ENCODE measurements around the gene RAPGEF4. TPM values are rescaled to one million over a fixed set of nuclear protein-coding genes. Genes with fewer than 3 reads are reported as not detected.

Gene RAPGEF4
- total and polyA plus RNA-seq, 9 donors: 1.1 to 2.4 (median 1.5) TPM

DNA sequence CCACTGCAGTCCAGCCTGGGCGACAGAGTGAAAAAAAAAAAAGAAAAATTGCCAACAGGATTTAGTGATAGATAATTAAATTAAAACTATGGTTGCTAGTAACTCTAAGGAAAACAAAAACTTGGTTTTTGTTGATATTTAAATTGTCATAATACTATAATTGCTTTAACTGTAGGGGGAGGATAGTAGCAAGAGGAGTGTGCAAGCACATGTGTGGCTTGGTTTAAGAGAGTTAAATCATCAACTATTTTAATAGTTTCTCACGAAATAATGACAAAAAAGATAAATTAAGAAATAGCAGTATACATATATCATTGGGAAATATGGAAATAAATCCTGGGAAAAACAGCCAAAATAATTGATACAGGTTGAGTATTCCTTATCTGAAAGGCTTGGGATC, 27.4 kb upstream of the RAPGEF4 start:
- Histone ChIP-seq H3K9me3 (replicated peaks; ENCODE audit: control insufficient read depth, low read depth, low read length) (no peaks in the 10 kb centered on the region), H3K36me3 (ENCODE audit: control insufficient read depth, insufficient read depth, low read length) (no peaks in the 10 kb centered on the region), H3K27me3 (ENCODE audit: control insufficient read depth, insufficient read depth, low read length) (peaks cover 5% of the 10 kb centered on the region), H3K4me3 (ENCODE audit: low read length) (no peak overlapping the region), H3K4me1 (ENCODE audit: control insufficient read depth, insufficient read depth, low read length) (no peaks in the 10 kb centered on the region), H3K27ac (ENCODE audit: low read length) (no peak overlapping the region)
- DNase-seq: no peak
- WGBS (ENCODE audit: insufficient coverage): no CpG with 5 or more reads among the region's 2 CpGs

DNA sequence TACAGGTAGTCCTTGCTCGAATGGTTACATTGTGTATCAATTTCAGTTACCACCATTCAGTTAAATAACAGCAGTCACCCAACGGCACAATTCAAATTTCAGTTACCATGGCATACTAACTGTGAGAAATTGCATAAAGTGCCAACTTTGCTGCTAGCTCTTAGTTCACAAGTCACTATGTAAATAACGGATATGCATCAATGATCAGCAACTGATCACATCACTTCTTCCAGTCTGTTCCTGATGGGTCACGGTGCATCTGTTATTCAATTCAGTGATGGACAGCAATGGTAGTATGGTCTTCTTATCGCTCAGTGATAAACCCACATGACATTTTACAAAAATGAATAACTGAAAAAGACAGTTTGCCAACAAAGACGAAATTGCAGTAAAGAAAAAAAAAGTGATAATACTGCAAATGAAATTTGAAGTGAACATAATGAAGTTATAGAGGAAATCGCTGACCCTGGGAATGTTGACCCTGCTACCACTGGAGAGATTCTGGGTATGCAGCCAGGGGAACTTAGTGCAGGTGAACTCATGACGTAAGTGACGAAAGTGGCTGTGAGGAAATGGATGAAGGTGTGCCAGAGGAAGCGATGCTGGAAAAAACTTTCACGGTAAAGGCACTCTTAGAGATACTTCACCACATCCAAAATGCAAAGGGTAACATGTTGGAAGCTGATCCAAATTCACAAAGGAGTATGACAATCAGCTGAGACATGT, 25.9 kb upstream of the RAPGEF4 start:
- H3K4me1 ChIP-seq (ENCODE audit: control insufficient read depth, insufficient read depth, low read length): no peaks in the 10 kb centered on the region
- 58% methylated on average over 6 of the region's 11 CpGs for WGBS (ENCODE audit: insufficient coverage)
- H3K4me3 ChIP-seq (ENCODE audit: low read length): no peak overlapping the region
- H3K9me3 ChIP-seq (replicated peaks; ENCODE audit: control insufficient read depth, low read depth, low read length): no peaks in the 10 kb centered on the region
- no peaks in the 10 kb centered on the region for H3K36me3 ChIP-seq (ENCODE audit: control insufficient read depth, insufficient read depth, low read length)
- no peak overlapping the region for H3K27ac ChIP-seq (ENCODE audit: low read length)
- peaks cover 5% of the 10 kb centered on the region for H3K27me3 ChIP-seq (ENCODE audit: control insufficient read depth, insufficient read depth, low read length)
- no peak for DNase-seq

DNA sequence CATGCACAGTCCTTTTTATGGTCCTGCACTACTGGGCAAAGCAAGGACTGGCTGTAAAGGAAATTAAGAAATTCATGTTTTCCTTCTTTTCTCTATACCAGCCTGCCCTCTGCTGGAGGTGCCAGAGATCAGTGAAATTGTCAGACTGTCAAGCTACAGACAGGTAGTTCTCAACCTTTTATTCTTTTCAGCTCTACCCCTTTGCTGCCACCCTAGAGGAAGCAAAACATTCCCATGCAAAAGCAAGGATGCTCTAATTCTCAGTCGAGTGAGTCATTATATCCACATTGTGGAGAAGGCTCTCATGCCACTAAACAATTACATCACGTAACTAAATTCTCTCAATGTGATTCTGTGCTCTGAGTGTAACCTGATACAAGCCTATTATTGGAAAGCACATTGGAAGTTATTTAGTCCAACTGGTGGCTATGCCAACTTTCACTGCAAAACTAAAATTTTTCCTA, 25.0 kb upstream of the RAPGEF4 start:
- H3K4me3 ChIP-seq (ENCODE audit: low read length): no peak overlapping the region
- peak; percentile 61 for DNase-seq
- H3K36me3 ChIP-seq (ENCODE audit: control insufficient read depth, insufficient read depth, low read length): no peaks in the 10 kb centered on the region
- H3K4me1 ChIP-seq (ENCODE audit: control insufficient read depth, insufficient read depth, low read length): no peaks in the 10 kb centered on the region
- no CpG with 5 or more reads among the region's 2 CpGs for WGBS (ENCODE audit: insufficient coverage)
- no peak overlapping the region for H3K27ac ChIP-seq (ENCODE audit: low read length)
- H3K9me3 ChIP-seq (replicated peaks; ENCODE audit: control insufficient read depth, low read depth, low read length): no peaks in the 10 kb centered on the region
- peaks cover 5% of the 10 kb centered on the region for H3K27me3 ChIP-seq (ENCODE audit: control insufficient read depth, insufficient read depth, low read length)

DNA sequence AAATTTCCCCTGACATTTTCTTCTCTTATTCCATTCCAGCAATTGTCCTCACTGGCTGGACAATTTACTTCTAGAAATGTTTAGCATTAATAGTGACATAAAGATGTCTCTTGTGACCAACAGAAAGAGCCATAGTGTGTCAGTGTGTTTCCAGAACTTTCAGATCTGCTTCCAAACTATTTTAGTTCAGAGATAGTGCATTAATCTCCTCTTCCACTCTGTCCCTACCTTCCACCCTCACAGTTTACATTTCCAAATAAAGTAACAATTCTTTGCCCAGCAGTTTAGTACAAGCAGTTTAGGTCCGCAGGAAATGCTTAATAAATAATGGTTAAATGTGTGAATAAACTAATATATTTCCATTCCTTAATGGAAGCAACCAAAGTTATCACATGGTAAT, 24.5 kb upstream of the RAPGEF4 start:
- H3K9me3 ChIP-seq (replicated peaks; ENCODE audit: control insufficient read depth, low read depth, low read length): no peaks in the 10 kb centered on the region
- H3K27me3 ChIP-seq (ENCODE audit: control insufficient read depth, insufficient read depth, low read length): peaks cover 5% of the 10 kb centered on the region
- WGBS (ENCODE audit: insufficient coverage): no CpG with 5 or more reads among the region's 1 CpG
- no peak for DNase-seq
- no peaks in the 10 kb centered on the region for H3K4me1 ChIP-seq (ENCODE audit: control insufficient read depth, insufficient read depth, low read length)
- H3K36me3 ChIP-seq (ENCODE audit: control insufficient read depth, insufficient read depth, low read length): no peaks in the 10 kb centered on the region
- H3K4me3 ChIP-seq (ENCODE audit: low read length): no peak overlapping the region
- no peak overlapping the region for H3K27ac ChIP-seq (ENCODE audit: low read length)

DNA sequence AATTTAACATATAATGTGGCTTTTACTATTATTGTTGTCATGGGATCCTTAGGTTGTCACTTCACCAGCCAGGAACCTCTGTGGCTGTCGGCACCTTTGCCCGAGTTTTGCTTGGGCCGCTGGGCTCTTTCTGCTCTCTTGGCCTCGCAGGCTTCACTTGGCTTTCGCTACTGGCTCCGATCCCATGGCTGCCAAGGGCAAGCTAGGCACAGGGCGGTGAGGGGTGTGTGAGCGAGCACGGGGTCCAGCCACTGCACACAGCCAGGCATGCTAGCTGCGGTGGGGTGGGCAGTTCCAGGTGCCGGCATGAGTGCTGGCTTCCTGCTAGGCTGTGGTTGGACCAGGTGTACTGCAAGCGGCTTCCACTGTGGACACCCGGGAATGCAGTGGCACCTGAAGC, 23.4 kb upstream of the RAPGEF4 start:
- DNase-seq: no peak
- WGBS (ENCODE audit: insufficient coverage): 93% methylated on average over 12 of the region's 13 CpGs
- Histone ChIP-seq H3K27ac (ENCODE audit: low read length) (no peak overlapping the region), H3K4me1 (ENCODE audit: control insufficient read depth, insufficient read depth, low read length) (no peaks in the 10 kb centered on the region), H3K27me3 (ENCODE audit: control insufficient read depth, insufficient read depth, low read length) (peaks cover 1% of the 10 kb centered on the region), H3K9me3 (replicated peaks; ENCODE audit: control insufficient read depth, low read depth, low read length) (no peaks in the 10 kb centered on the region), H3K36me3 (ENCODE audit: control insufficient read depth, insufficient read depth, low read length) (no peaks in the 10 kb centered on the region), H3K4me3 (ENCODE audit: low read length) (no peak overlapping the region)

DNA sequence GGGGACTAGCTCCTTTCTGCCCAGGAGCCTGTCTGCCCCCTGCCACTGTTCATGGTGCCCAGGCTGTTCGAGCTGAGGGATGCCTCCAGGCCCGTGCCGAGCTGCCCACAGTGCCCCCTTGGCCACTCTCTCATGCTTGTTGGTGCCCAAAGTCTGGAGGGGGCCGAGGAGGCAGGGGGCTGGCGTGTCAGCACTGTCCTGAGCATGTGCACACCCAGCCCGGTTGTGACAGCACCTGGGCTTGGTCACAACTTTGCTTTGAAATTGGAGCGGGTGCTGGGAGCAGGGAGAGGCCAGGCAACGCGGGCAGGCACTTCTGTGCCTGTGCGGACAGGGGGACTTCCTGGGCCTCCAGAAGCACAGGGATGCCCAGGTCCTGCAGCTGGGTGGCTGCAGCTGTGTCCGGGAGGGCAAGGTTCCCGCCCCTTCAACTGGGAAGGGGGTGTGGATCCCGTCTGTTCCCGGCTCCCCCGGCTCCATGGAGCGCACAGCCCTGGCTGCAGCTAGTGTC, 22.2 kb upstream of the RAPGEF4 start:
- Histone ChIP-seq H3K9me3 (replicated peaks; ENCODE audit: control insufficient read depth, low read depth, low read length) (no peaks in the 10 kb centered on the region), H3K36me3 (ENCODE audit: control insufficient read depth, insufficient read depth, low read length) (no peaks in the 10 kb centered on the region), H3K27me3 (ENCODE audit: control insufficient read depth, insufficient read depth, low read length) (no peaks in the 10 kb centered on the region), H3K27ac (ENCODE audit: low read length) (no peak overlapping the region), H3K4me3 (ENCODE audit: low read length) (no peak overlapping the region), H3K4me1 (ENCODE audit: control insufficient read depth, insufficient read depth, low read length) (no peaks in the 10 kb centered on the region)
- WGBS (ENCODE audit: insufficient coverage): 92% methylated on average over 12 of the region's 16 CpGs
- no peak for DNase-seq

DNA sequence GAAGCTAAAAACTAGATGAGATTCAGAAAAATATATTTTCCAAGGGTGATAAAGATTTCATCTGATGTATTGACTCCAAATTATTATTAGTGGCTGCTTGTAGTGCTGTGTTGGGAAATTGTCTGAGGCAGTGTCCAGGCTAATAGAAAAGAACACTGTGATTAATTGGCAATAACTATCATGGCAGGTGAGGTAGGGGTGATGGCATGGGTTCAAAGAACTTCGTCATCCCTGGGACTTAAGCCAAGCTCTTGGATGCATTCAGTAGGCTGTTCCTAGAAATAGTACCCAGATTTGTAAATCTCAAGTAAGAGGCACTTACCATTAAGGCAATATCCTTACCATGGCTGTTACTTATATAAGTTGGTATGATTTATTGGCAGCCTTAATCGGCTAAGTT, 13.2 kb upstream of the RAPGEF4 start:
- DNase-seq: no peak
- H3K27ac ChIP-seq (ENCODE audit: low read length): no peak overlapping the region
- no peaks in the 10 kb centered on the region for H3K9me3 ChIP-seq (replicated peaks; ENCODE audit: control insufficient read depth, low read depth, low read length)
- no peaks in the 10 kb centered on the region for H3K36me3 ChIP-seq (ENCODE audit: control insufficient read depth, insufficient read depth, low read length)
- H3K4me1 ChIP-seq (ENCODE audit: control insufficient read depth, insufficient read depth, low read length): peaks cover 3% of the 10 kb centered on the region
- WGBS (ENCODE audit: insufficient coverage): no CpG with 5 or more reads among the region's 2 CpGs
- H3K4me3 ChIP-seq (ENCODE audit: low read length): no peak overlapping the region
- H3K27me3 ChIP-seq (ENCODE audit: control insufficient read depth, insufficient read depth, low read length): no peaks in the 10 kb centered on the region

DNA sequence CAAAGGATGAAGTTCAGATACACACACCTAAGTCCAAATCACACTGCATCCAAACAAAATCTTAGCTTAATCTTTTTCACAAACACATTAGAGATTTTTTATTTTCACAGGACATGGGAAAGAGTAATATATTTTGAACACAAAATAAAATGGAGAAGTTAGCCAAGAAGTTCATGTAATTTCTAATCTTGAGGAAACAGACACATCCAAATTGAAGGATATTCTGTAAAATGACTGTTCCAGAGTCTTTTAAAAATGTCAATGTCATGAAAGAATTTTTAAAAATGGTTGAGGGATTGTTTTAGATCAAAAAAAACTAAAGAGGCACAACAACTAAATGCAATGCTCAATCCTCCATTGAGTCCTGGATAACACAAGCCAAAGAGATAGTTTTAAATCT, 12.4 kb upstream of the RAPGEF4 start:
- Histone ChIP-seq H3K27ac (ENCODE audit: low read length) (no peak overlapping the region), H3K27me3 (ENCODE audit: control insufficient read depth, insufficient read depth, low read length) (no peaks in the 10 kb centered on the region), H3K36me3 (ENCODE audit: control insufficient read depth, insufficient read depth, low read length) (no peaks in the 10 kb centered on the region), H3K4me1 (ENCODE audit: control insufficient read depth, insufficient read depth, low read length) (peaks cover 3% of the 10 kb centered on the region), H3K9me3 (replicated peaks; ENCODE audit: control insufficient read depth, low read depth, low read length) (no peaks in the 10 kb centered on the region), H3K4me3 (ENCODE audit: low read length) (no peak overlapping the region)
- no peak for DNase-seq

DNA sequence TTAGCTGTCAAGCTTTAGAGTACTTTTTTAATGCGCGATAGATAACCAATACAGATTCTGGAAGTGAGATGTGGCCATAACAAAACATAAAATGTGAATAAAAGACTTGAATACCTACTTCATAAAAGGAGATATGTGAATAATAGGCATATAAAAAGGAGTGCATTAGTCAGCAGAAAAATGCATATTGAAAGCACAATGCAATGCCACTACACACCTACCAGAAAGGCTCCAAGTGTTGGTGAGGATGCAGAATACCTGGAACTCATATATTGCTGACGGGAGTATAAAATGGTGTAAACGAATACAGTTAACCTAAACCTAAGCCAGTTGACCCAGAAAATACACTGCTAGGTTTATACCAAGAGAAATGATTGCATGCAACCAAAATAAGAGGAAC, 10.9 kb upstream of the RAPGEF4 start:
- H3K36me3 ChIP-seq (ENCODE audit: control insufficient read depth, insufficient read depth, low read length): no peaks in the 10 kb centered on the region
- WGBS (ENCODE audit: insufficient coverage): no CpG with 5 or more reads among the region's 4 CpGs
- no peak overlapping the region for H3K27ac ChIP-seq (ENCODE audit: low read length)
- no peaks in the 10 kb centered on the region for H3K9me3 ChIP-seq (replicated peaks; ENCODE audit: control insufficient read depth, low read depth, low read length)
- peaks cover 3% of the 10 kb centered on the region for H3K4me1 ChIP-seq (ENCODE audit: control insufficient read depth, insufficient read depth, low read length)
- H3K4me3 ChIP-seq (ENCODE audit: low read length): no peak overlapping the region
- no peaks in the 10 kb centered on the region for H3K27me3 ChIP-seq (ENCODE audit: control insufficient read depth, insufficient read depth, low read length)
- no peak for DNase-seq

DNA sequence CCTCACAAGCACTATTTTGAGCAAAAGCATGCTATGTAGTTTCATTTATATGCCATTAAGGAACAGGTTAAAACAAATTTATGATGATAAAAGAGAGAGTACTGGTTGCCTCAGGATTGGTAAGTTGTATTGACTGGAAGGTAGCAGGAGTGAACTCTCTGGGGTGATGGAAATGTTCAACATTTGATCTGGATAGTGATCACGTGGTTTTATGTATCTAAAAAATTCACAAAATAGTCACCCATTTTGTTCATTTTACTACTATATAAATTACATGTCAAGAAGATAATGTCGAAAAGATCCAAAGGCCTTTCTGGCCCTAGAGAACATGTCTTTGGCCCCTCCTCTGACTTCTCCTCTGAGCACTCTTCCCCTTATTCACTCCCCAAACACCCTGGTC, 10.4 kb upstream of the RAPGEF4 start:
- no peak overlapping the region for H3K27ac ChIP-seq (ENCODE audit: low read length)
- WGBS (ENCODE audit: insufficient coverage): 100% methylated on average over 1 of the region's 2 CpGs
- H3K36me3 ChIP-seq (ENCODE audit: control insufficient read depth, insufficient read depth, low read length): no peaks in the 10 kb centered on the region
- DNase-seq: no peak
- H3K27me3 ChIP-seq (ENCODE audit: control insufficient read depth, insufficient read depth, low read length): no peaks in the 10 kb centered on the region
- no peak overlapping the region for H3K4me3 ChIP-seq (ENCODE audit: low read length)
- H3K9me3 ChIP-seq (replicated peaks; ENCODE audit: control insufficient read depth, low read depth, low read length): no peaks in the 10 kb centered on the region
- peaks cover 3% of the 10 kb centered on the region for H3K4me1 ChIP-seq (ENCODE audit: control insufficient read depth, insufficient read depth, low read length)

DNA sequence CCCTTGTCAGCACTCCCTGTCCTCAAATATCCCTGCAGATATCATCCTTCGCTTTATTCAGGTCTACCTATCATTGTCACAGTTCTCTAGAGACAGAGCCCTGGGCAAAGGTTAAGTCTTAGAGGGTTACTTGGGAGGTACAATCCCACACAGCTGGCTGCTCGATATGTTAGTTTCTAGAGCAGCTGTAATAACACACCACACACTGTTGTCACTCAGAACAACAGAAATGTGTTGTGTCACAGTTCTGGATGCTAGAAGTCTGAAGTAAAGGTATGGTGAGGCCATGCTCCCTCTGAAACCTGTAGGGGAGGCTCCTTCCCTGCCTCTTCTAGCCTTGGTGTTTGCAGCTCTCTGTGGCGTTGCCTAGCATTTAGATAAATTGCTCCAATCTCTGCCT, 9.9 kb upstream of the RAPGEF4 start:
- no peaks in the 10 kb centered on the region for H3K36me3 ChIP-seq (ENCODE audit: control insufficient read depth, insufficient read depth, low read length)
- H3K4me1 ChIP-seq (ENCODE audit: control insufficient read depth, insufficient read depth, low read length): peaks cover 3% of the 10 kb centered on the region
- H3K4me3 ChIP-seq (ENCODE audit: low read length): no peak overlapping the region
- DNase-seq: no peak
- WGBS (ENCODE audit: insufficient coverage): 100% methylated on average over 1 of the region's 3 CpGs
- no peak overlapping the region for H3K27ac ChIP-seq (ENCODE audit: low read length)
- H3K27me3 ChIP-seq (ENCODE audit: control insufficient read depth, insufficient read depth, low read length): peaks cover under 1% of the 10 kb centered on the region
- no peaks in the 10 kb centered on the region for H3K9me3 ChIP-seq (replicated peaks; ENCODE audit: control insufficient read depth, low read depth, low read length)

Measured in muscle of leg (tissue), 11 donors.